Activated CD8-positive, alpha-beta memory T cell treated with anti-CD3 and anti-CD28 coated beads, Interleukin-2, amount 10 ng/mL, durations not matched to agents 7 days and 5 days (primary cell): ENCODE data around the gene STK32C. TPM values are rescaled to one million over a fixed set of nuclear protein-coding genes. Genes with fewer than 3 reads are reported as not detected.

Experiments
- ATAC-seq: fragments of 150-1000 bp; cut with Tn5 transposase; one replicate; pipeline ENCODE4 v1.10.0; 2021; ENCODE audit warnings: moderate library complexity
- CTCF ChIA-PET: fragments of 350-600 bp; sonication (Branson Sonifier 250); formaldehyde crosslinking; loops from one replicate; lab custom pipeline; 2021; ENCODE audit warnings: antibody characterized with exemption; lab: Charles Lee
- DNase-seq: peaks from one replicate; pipeline ENCODE4 v3.0.0-alpha.2; 2020
- H3K27ac Mint-ChIP-seq: one replicate; pipeline ENCODE4 v1.8.0; 2021; ENCODE audit warnings: mild to moderate bottlenecking, mixed read lengths
- H3K27me3 Mint-ChIP-seq: one replicate; pipeline ENCODE4 v1.8.0; 2021; ENCODE audit warnings: mixed read lengths
- H3K36me3 Mint-ChIP-seq: one replicate; pipeline ENCODE4 v1.8.0; 2021; ENCODE audit warnings: mild to moderate bottlenecking, mixed read lengths
- H3K4me1 Mint-ChIP-seq: one replicate; pipeline ENCODE4 v1.8.0; 2021; ENCODE audit warnings: mixed read lengths
- H3K4me3 Mint-ChIP-seq: one replicate; pipeline ENCODE4 v1.8.0; 2021; ENCODE audit warnings: mild to moderate bottlenecking, moderate library complexity, mixed read lengths
- H3K9me3 Mint-ChIP-seq: one replicate; pipeline ENCODE4 v1.8.0; 2022; ENCODE audit warnings: low read depth, mixed read lengths
- total RNA-seq, 2 experiments: library from RNA; stranded (reverse); gene quantifications; one replicate each; pipeline ENCODE4 v1.2.3, GENCODE V29; 2021

Gene STK32C
- total RNA-seq, 2 experiments from 2014 or later: 11.6 to 15.9 TPM

- no peak overlapping the region for H3K27ac Mint-ChIP-seq
- peaks cover 36% of the 10 kb centered on the region for H3K27me3 Mint-ChIP-seq
- no peak overlapping the region for H3K4me3 Mint-ChIP-seq
- ATAC-seq: no peak
- DNase-seq: no peak
- H3K4me1 Mint-ChIP-seq: no peaks in the 10 kb centered on the region
- peaks cover 7% of the 10 kb centered on the region for H3K9me3 Mint-ChIP-seq
- CTCF ChIA-PET: no interaction called here
- H3K36me3 Mint-ChIP-seq: no peaks in the 10 kb centered on the region
Measured at GRCh38 chr10:132178672-132179545, 128.8 kb downstream of the STK32C start.

GRCh38 chr10:132178046-132178445 is 129.7 kb downstream of the STK32C start:
- Mint-ChIP-seq H3K36me3 (no peaks in the 10 kb centered on the region), H3K4me3 (no peak overlapping the region), H3K9me3 (peaks cover 7% of the 10 kb centered on the region), H3K4me1 (no peaks in the 10 kb centered on the region), H3K27ac (no peak overlapping the region), H3K27me3 (peaks cover 28% of the 10 kb centered on the region)
- CTCF ChIA-PET: no interaction called here
- ATAC-seq: no peak
- DNase-seq: no peak

GRCh38 chr10:132176623-132177500 is 130.9 kb downstream of the STK32C start:
- no peaks in the 10 kb centered on the region for H3K4me1 Mint-ChIP-seq
- CTCF ChIA-PET: interaction anchor here (0.7 kb wide), 1 partner anchor 28 kb away, joined by 3 read pairs; no protein-coding TSS in a partner anchor
- H3K4me3 Mint-ChIP-seq: no peak overlapping the region
- ATAC-seq (no peak), DNase-seq (no peak)
- peaks cover 7% of the 10 kb centered on the region for H3K9me3 Mint-ChIP-seq
- H3K36me3 Mint-ChIP-seq: no peaks in the 10 kb centered on the region
- H3K27me3 Mint-ChIP-seq: peaks cover 26% of the 10 kb centered on the region
- H3K27ac Mint-ChIP-seq: no peak overlapping the region

GRCh38 chr10:132175907-132176581 is 131.7 kb downstream of the STK32C start:
- no peaks in the 10 kb centered on the region for H3K4me1 Mint-ChIP-seq
- no peak overlapping the region for H3K4me3 Mint-ChIP-seq
- DNase-seq (no peak), ATAC-seq (no peak)
- CTCF ChIA-PET: interaction anchor here (0.7 kb wide), 1 partner anchor 29 kb away, joined by 3 read pairs; no protein-coding TSS in a partner anchor
- peaks cover 7% of the 10 kb centered on the region for H3K9me3 Mint-ChIP-seq
- H3K27me3 Mint-ChIP-seq: peaks cover 26% of the 10 kb centered on the region
- no peaks in the 10 kb centered on the region for H3K36me3 Mint-ChIP-seq
- H3K27ac Mint-ChIP-seq: no peak overlapping the region

GRCh38 chr10:132175408-132175807 is 132.3 kb downstream of the STK32C start:
- CTCF ChIA-PET: no interaction called here
- DNase-seq (no peak), ATAC-seq (no peak)
- H3K4me3 Mint-ChIP-seq: no peak overlapping the region
- H3K27me3 Mint-ChIP-seq: peaks cover 26% of the 10 kb centered on the region
- H3K4me1 Mint-ChIP-seq: no peaks in the 10 kb centered on the region
- H3K9me3 Mint-ChIP-seq: peaks cover 4% of the 10 kb centered on the region
- H3K27ac Mint-ChIP-seq: no peak overlapping the region
- H3K36me3 Mint-ChIP-seq: no peaks in the 10 kb centered on the region

GRCh38 chr10:132174237-132174636 is 133.5 kb downstream of the STK32C start:
- H3K36me3 Mint-ChIP-seq: no peaks in the 10 kb centered on the region
- CTCF ChIA-PET: no interaction called here
- no peak overlapping the region for H3K4me3 Mint-ChIP-seq
- H3K27me3 Mint-ChIP-seq: peaks cover 26% of the 10 kb centered on the region
- H3K4me1 Mint-ChIP-seq: no peaks in the 10 kb centered on the region
- ATAC-seq (no peak), DNase-seq (no peak)
- H3K9me3 Mint-ChIP-seq: peaks cover 4% of the 10 kb centered on the region
- no peak overlapping the region for H3K27ac Mint-ChIP-seq

GRCh38 chr10:132173185-132173584 is 134.6 kb downstream of the STK32C start:
- H3K4me1 Mint-ChIP-seq: no peaks in the 10 kb centered on the region
- CTCF ChIA-PET: no interaction called here
- H3K27ac Mint-ChIP-seq: peak overlapping the region; percentile 17
- ATAC-seq (no peak), DNase-seq (no peak)
- H3K27me3 Mint-ChIP-seq: peaks cover 26% of the 10 kb centered on the region
- no peak overlapping the region for H3K4me3 Mint-ChIP-seq
- H3K36me3 Mint-ChIP-seq: no peaks in the 10 kb centered on the region
- H3K9me3 Mint-ChIP-seq: peaks cover 4% of the 10 kb centered on the region

- peak; percentile 30 for ATAC-seq
- no peak overlapping the region for H3K4me3 Mint-ChIP-seq
- peaks cover 4% of the 10 kb centered on the region for H3K9me3 Mint-ChIP-seq
- no peak overlapping the region for H3K27ac Mint-ChIP-seq
- DNase-seq: no peak
- no peaks in the 10 kb centered on the region for H3K36me3 Mint-ChIP-seq
- CTCF ChIA-PET: no interaction called here
- no peaks in the 10 kb centered on the region for H3K4me1 Mint-ChIP-seq
- H3K27me3 Mint-ChIP-seq: peaks cover 22% of the 10 kb centered on the region
Measured at GRCh38 chr10:132172091-132173066, 135.4 kb downstream of the STK32C start.

- no peak overlapping the region for H3K4me3 Mint-ChIP-seq
- H3K9me3 Mint-ChIP-seq: peaks cover 4% of the 10 kb centered on the region
- H3K36me3 Mint-ChIP-seq: no peaks in the 10 kb centered on the region
- CTCF ChIA-PET: no interaction called here
- no peak overlapping the region for H3K27ac Mint-ChIP-seq
- H3K27me3 Mint-ChIP-seq: peaks cover 8% of the 10 kb centered on the region
- DNase-seq: no peak
- ATAC-seq: no peak
- peaks cover 8% of the 10 kb centered on the region for H3K4me1 Mint-ChIP-seq
Measured at GRCh38 chr10:132170561-132171361, 137.0 kb downstream of the STK32C start.

GRCh38 chr10:132169766-132170560 is 137.8 kb downstream of the STK32C start:
- peaks cover under 1% of the 10 kb centered on the region for H3K27me3 Mint-ChIP-seq
- H3K9me3 Mint-ChIP-seq: peaks cover 4% of the 10 kb centered on the region
- no peaks in the 10 kb centered on the region for H3K36me3 Mint-ChIP-seq
- DNase-seq: no peak
- H3K27ac Mint-ChIP-seq: no peak overlapping the region
- ATAC-seq: no peak
- H3K4me3 Mint-ChIP-seq: no peak overlapping the region
- H3K4me1 Mint-ChIP-seq: peaks cover 8% of the 10 kb centered on the region
- CTCF ChIA-PET: no interaction called here

GRCh38 chr10:132169031-132169765 is 138.6 kb downstream of the STK32C start:
- Mint-ChIP-seq H3K4me3 (no peak overlapping the region), H3K27ac (no peak overlapping the region), H3K9me3 (no peaks in the 10 kb centered on the region), H3K4me1 (peaks cover 8% of the 10 kb centered on the region), H3K36me3 (no peaks in the 10 kb centered on the region), H3K27me3 (no peaks in the 10 kb centered on the region)
- CTCF ChIA-PET: no interaction called here
- DNase-seq (no peak), ATAC-seq (no peak)
